B cell (primary cell): ENCODE measurements around the gene KCNA1. TPM values are rescaled to one million over a fixed set of nuclear protein-coding genes. Genes with fewer than 3 reads are reported as not detected.

Source experiments
- ATAC-seq: fragments of 200-7000 bp; cut with Tn5 transposase; one replicate; pipeline ENCODE4 v1.10.0; 2021; ENCODE audit warnings: low read depth, mild to moderate bottlenecking, moderate number of reproducible peaks, moderate library complexity
- CTCF ChIA-PET: fragments of 350-600 bp; sonication (Branson Sonifier 250); formaldehyde crosslinking; loops from one replicate; lab custom pipeline; 2021; ENCODE audit warnings: antibody characterized with exemption, inconsistent platforms; lab: Charles Lee
- POLR2A ChIA-PET: fragments of 350-600 bp; sonication (Branson Sonifier 250); formaldehyde crosslinking; loops from one replicate; lab custom pipeline; 2021; ENCODE audit warnings: antibody characterized with exemption; lab: Charles Lee
- DNase-seq: peaks from one replicate; pipeline ENCODE4 v3.0.0; 2013
- H2AFZ ChIP-seq: 2 replicates; pipeline ENCODE4 v1.6.1; 2012; ENCODE audit warnings: mild to moderate bottlenecking, low read depth, low read length; ENCODE audit not compliant: insufficient read depth, poor library complexity, severe bottlenecking
- H3K27ac ChIP-seq, 2 donors: 1 replicate in 1 of 2; 2 replicates in 1 of 2; pipeline ENCODE4 v1.5.1; 2012 to 2013; ENCODE audit warnings: low read length in 2 of 2, mild to moderate bottlenecking in 2 of 2, moderate library complexity in 1 of 2
- H3K27me3 ChIP-seq, 4 experiments: fragments of 200-600 bp in 1 of 4; sonication (generic) in 1 of 4; replicated peaks in 1 of 4; 1 replicate in 2 of 4; 2 replicates in 2 of 4; pipeline versions ENCODE4 v1.6.1 to v1.7.0; 2013 to 2016; ENCODE audit warnings: low read length in 3 of 4, mild to moderate bottlenecking in 2 of 4, mixed read lengths in 1 of 4, moderate library complexity in 1 of 4; ENCODE audit not compliant: insufficient read depth in 4 of 4, control insufficient read depth in 3 of 4; ENCODE audit errors: control extremely low read depth in 1 of 4
- H3K36me3 ChIP-seq, 2 experiments: replicated peaks in 1 of 2; 1 replicate in 1 of 2; 2 replicates in 1 of 2; pipeline versions ENCODE4 v1.6.1 to v1.7.1; 2013; ENCODE audit warnings: low read length in 1 of 2; ENCODE audit not compliant: insufficient read depth in 2 of 2, control insufficient read depth in 1 of 2; ENCODE audit errors: control extremely low read depth in 1 of 2, extremely low read depth in 1 of 2
- H3K4me1 ChIP-seq, 2 donors: fragments of 200-600 bp in 1 of 2; sonication (generic) in 1 of 2; 1 replicate in 1 of 2; 2 replicates in 1 of 2; pipeline versions ENCODE4 v1.5.1 to v1.6.1; 2013 to 2017; ENCODE audit warnings: low read length in 2 of 2; ENCODE audit not compliant: control insufficient read depth in 2 of 2, insufficient read depth in 2 of 2
- H3K4me2 ChIP-seq: replicated peaks from 2 replicates; pipeline ENCODE3; 2012; ENCODE audit warnings: mild to moderate bottlenecking, low read depth, low read length; ENCODE audit not compliant: poor library complexity, severe bottlenecking
- H3K4me3 ChIP-seq, 5 experiments: fragments of 200-600 bp in 1 of 5; sonication (generic) in 1 of 5; 1 replicate in 3 of 5; 2 replicates in 2 of 5; pipeline versions ENCODE4 v1.5.1 to v1.7.0; 2011 to 2016; ENCODE audit warnings: low read length in 4 of 5, mild to moderate bottlenecking in 4 of 5, low read depth in 2 of 5, control low read depth in 1 of 5, moderate library complexity in 1 of 5; ENCODE audit not compliant: insufficient read depth in 1 of 5; ENCODE audit errors: control extremely low read depth in 1 of 5, extremely low read depth in 1 of 5
- H3K79me2 ChIP-seq: fragments of 200-600 bp; sonication (generic); one replicate; pipeline ENCODE4 v1.6.0; 2016; ENCODE audit warnings: low read length; ENCODE audit not compliant: control insufficient read depth, insufficient read depth
- H3K9ac ChIP-seq: fragments of 200-600 bp; sonication (generic); 2 replicates; pipeline ENCODE4 v1.6.1; 2017; ENCODE audit warnings: mild to moderate bottlenecking, low read length, moderate library complexity
- H3K9me3 ChIP-seq, 3 donors: one replicate each; pipeline versions ENCODE4 v1.6.1 to v1.7.1; 2013; ENCODE audit warnings: low read length in 2 of 3; ENCODE audit not compliant: control insufficient read depth in 2 of 3, insufficient read depth in 1 of 3; ENCODE audit errors: control extremely low read depth in 1 of 3
- H4K20me1 ChIP-seq: 2 replicates; pipeline ENCODE4 v1.6.0; 2012; ENCODE audit warnings: mild to moderate bottlenecking, low read length; ENCODE audit not compliant: insufficient read depth, control insufficient read depth, poor library complexity, severe bottlenecking
- H3K27ac Mint-ChIP-seq: one replicate; pipeline ENCODE4 v1.8.0; 2021; ENCODE audit warnings: mixed read lengths
- H3K27me3 Mint-ChIP-seq: one replicate; pipeline ENCODE4 v1.8.0; 2021; ENCODE audit warnings: mixed read lengths
- H3K4me1 Mint-ChIP-seq: one replicate; pipeline ENCODE4 v1.8.0; 2021; ENCODE audit warnings: mixed read lengths
- H3K4me3 Mint-ChIP-seq: one replicate; pipeline ENCODE4 v1.8.0; 2021; ENCODE audit warnings: mixed read lengths
- H3K9me3 Mint-ChIP-seq: one replicate; pipeline ENCODE4 v1.8.0; 2022; ENCODE audit warnings: mixed read lengths; ENCODE audit not compliant: insufficient read depth
- CTCF ChIP-seq: fragments of 200-600 bp; IDR thresholded peaks from one replicate; pipeline ENCODE4 v1.8.0; 2022; ENCODE audit warnings: antibody characterized with exemption, mild to moderate bottlenecking
- EZH2 ChIP-seq: IDR thresholded peaks from 2 replicates; pipeline ENCODE4 v1.6.1; 2012; ENCODE audit warnings: borderline replicate concordance, low read depth, mild to moderate bottlenecking, moderate library complexity, low read length; ENCODE audit not compliant: insufficient read depth, poor library complexity, severe bottlenecking
- WGBS: methylation state at CpG from one replicate; pipeline ENCODE4 v1.1.5; 2013; ENCODE audit warnings: missing lambda C conversion rate; ENCODE audit not compliant: insufficient coverage; 5-methylcytosine and 5-hydroxymethylcytosine counted together
- intact Hi-C: fragments of 100-400 bp; cut with micrococcal nuclease; formaldehyde crosslinking; loops from one replicate; pipeline ENCODE4 v1.10.0; 2022
- polyA plus RNA-seq: library from polyadenylated mRNA; depleted of rRNA; stranded (reverse); fragments of >200 nt; gene quantifications from 2 replicates; pipeline ENCODE4 v1.2.3, GENCODE V29; 2012
- total RNA-seq, 2 donors: library from RNA; stranded (reverse); fragments of 120-200 nt in 1 of 2; gene quantifications; 1 replicate in 1 of 2; 2 replicates in 1 of 2; pipeline versions ENCODE4 v1.2.3 to v1.2.4, GENCODE V29; 2013 to 2022

Gene KCNA1
- total and polyA plus RNA-seq, 2 donors (not counting 1 experiment from before 2014, with no cell fraction given), result not detected

GRCh38 chr12:4939418-4940023 lies 29.8 kb downstream of the KCNA1 start:
- H3K4me3 Mint-ChIP-seq, result no peak overlapping the region
- no peak for DNase-seq
- H3K4me1 Mint-ChIP-seq, result peaks cover 17% of the 10 kb centered on the region
- H3K36me3 ChIP-seq, result no peaks in the 10 kb centered on the region
- no peaks in the 10 kb centered on the region for H3K9me3 ChIP-seq
- WGBS, result 97% methylated on average over 9 of the region's 16 CpGs
- ChIA-PET CTCF (no interaction called here), POLR2A (no interaction called here)
- H3K4me3 ChIP-seq, result no peak overlapping the region
- H3K27me3 Mint-ChIP-seq, result peaks cover 30% of the 10 kb centered on the region
- intact Hi-C loops, result no loop called here
- no peak overlapping the region for H3K4me2 ChIP-seq
- no peaks in the 10 kb centered on the region for H3K9me3 Mint-ChIP-seq
- ATAC-seq, result no peak
- H3K27ac ChIP-seq, result no peak overlapping the region
- H3K27me3 ChIP-seq, result peaks cover 0 to 23% (median 7%) of the 10 kb centered on the region in 4 experiments
- H3K27ac Mint-ChIP-seq, result no peak overlapping the region
- no peak for TF ChIP-seq EZH2
- TF ChIP-seq CTCF, result no peak
- H3K79me2 ChIP-seq, result no peaks in the 10 kb centered on the region
- no peak overlapping the region for H3K9ac ChIP-seq
- no peak overlapping the region for H2AFZ ChIP-seq
- peaks cover 15 to 19% of the 10 kb centered on the region in 2 donors for H3K4me1 ChIP-seq
- H4K20me1 ChIP-seq, result no peaks in the 10 kb centered on the region

- 72% methylated on average over 5 of the region's 10 CpGs for WGBS
- Mint-ChIP-seq H3K27ac (no peak overlapping the region), H3K4me1 (peaks cover 19% of the 10 kb centered on the region), H3K4me3 (no peak overlapping the region), H3K27me3 (peaks cover 1% of the 10 kb centered on the region), H3K9me3 (no peaks in the 10 kb centered on the region)
- no peaks in the 10 kb centered on the region for H3K36me3 ChIP-seq
- intact Hi-C loops, result no loop called here
- peaks cover 15 to 19% of the 10 kb centered on the region in 2 donors for H3K4me1 ChIP-seq
- ChIA-PET CTCF (interaction anchor here (1.5 kb wide), 1 partner anchor 9 kb away, joined by 4 read pairs; no protein-coding TSS in a partner anchor), POLR2A (no interaction called here)
- H3K9me3 ChIP-seq, result no peaks in the 10 kb centered on the region
- peak overlapping the region; percentile 21 for H3K4me2 ChIP-seq
- DNase-seq, result peak; percentile 34
- H3K27ac ChIP-seq, result no peak overlapping the region
- peaks cover 0 to 10% (median 3%) of the 10 kb centered on the region in 4 experiments for H3K27me3 ChIP-seq
- H3K9ac ChIP-seq, result no peak overlapping the region
- H3K79me2 ChIP-seq, result no peaks in the 10 kb centered on the region
- no peak for ATAC-seq
- no peak for TF ChIP-seq CTCF
- no peak for TF ChIP-seq EZH2
- no peaks in the 10 kb centered on the region for H4K20me1 ChIP-seq
- no peak overlapping the region for H2AFZ ChIP-seq
- H3K4me3 ChIP-seq, result no peak overlapping the region
Measured at GRCh38 chr12:4943067-4943937, 33.6 kb downstream of the KCNA1 start.
